NCI-H128 (cell line): ENCODE measurements around the gene FIBP.
A peak's percentile ranks its signal among the peaks of the same experiment; 100 is the strongest.
"Not testable (repeated sequence)": the region's sequence is repeated elsewhere in the genome, so short reads cannot be mapped to it uniquely, and the experiment has no call there.

Experiments used
- DNase-seq: peaks from one replicate; lab custom pipeline; 2025; ENCODE audit not compliant: unreplicated experiment; lab: John Stamatoyannopoulos, UW

Gene FIBP

GRCh38 chr11:65915101-65915820 lies 27.0 kb upstream of the FIBP start:
- DNase-seq: no peak

- DNase-seq: no peak
These were observed 24.6 kb upstream of the FIBP start for GRCh38 chr11:65912845-65913244.

DNA sequence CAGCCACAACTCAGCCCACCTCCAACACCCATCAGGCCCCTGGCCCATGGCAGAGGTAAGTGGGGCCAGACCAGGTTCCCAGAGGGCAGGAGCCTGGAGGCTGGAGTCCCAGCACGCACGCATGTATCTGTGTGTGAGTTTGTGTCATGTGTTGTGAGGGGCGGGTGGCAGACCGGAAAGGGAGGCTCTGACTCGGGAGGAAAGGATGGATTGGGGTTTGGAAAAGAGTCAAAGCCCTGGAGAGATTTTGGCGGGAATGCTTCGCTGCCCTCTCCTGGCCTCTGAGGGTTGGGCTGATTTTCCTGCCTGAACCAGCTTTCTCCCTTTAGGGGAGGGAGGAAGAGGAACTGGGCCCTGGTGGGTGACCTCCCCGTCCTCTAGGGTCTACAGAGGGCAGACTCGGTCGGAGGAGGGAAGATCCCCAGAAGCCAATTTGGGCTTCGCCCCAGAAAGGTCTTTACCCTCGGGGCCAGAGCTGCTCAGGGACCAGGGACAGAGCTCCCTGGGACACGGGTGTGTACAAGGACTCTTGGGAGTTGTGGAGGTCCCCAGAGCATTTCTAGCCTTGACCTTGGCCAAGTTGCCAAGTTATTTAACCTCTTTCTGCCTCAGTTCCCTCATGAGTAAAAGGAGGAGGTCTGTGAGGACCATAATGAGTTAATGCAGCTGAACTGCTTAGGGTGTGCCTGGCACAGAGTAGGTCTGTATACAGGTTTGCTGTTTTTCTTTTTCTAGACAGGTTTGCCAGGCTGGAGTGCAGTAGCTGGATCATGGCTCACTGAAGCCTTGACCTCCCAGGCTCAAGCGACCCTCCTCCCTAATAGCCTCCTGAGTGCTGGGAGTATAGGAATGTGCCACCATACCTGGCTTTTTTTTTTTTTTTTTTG lies 23.7 kb upstream of the FIBP start:
- peak; percentile 28 for DNase-seq

DNA sequence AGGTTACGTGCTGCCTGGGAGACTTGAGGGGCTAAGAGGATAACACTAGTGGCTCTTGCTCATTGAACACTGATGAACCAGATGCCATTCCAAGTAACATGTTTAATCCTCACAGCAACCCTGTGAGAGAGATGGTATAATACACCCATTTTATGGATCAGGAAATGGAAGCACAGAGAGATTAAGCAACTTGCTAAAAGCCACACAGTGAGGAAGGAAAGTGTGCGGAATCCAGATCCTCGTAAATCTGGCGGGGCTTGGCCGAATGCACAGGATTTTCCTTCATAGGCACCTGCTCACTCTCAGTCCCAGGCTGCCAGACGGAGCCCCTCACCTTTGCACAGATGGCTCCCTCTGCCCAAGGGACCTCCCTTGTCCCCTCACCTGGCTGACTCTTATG lies 19.6 kb upstream of the FIBP start:
- no peak for DNase-seq

- DNase-seq: no peak
These were observed 18.3 kb upstream of the FIBP start for GRCh38 chr11:65906602-65907001.

DNA sequence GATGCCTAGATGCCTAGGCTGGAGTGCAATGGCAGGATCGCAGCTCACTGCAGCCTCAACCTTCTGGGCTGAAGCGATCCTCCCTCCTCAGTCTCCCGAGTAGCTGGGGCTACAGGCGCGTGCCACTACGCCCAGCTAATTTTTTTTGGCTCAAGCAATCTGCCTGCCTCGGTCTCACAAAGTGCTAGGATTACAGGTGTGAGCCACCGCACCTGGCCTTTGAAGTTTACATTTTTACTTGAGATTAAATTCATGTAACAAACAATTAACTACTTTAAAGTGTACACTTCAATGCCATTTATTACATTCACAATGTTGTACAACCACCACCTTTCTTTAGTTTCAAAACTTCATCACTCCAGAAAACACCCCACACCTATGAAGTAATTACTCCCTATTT lies 15.4 kb upstream of the FIBP start:
- no peak for DNase-seq

- no peak for DNase-seq
These were observed 14.8 kb upstream of the FIBP start for GRCh38 chr11:65903068-65903481.

GRCh38 chr11:65900899-65901180 lies 12.6 kb upstream of the FIBP start:
- DNase-seq: no peak

DNA sequence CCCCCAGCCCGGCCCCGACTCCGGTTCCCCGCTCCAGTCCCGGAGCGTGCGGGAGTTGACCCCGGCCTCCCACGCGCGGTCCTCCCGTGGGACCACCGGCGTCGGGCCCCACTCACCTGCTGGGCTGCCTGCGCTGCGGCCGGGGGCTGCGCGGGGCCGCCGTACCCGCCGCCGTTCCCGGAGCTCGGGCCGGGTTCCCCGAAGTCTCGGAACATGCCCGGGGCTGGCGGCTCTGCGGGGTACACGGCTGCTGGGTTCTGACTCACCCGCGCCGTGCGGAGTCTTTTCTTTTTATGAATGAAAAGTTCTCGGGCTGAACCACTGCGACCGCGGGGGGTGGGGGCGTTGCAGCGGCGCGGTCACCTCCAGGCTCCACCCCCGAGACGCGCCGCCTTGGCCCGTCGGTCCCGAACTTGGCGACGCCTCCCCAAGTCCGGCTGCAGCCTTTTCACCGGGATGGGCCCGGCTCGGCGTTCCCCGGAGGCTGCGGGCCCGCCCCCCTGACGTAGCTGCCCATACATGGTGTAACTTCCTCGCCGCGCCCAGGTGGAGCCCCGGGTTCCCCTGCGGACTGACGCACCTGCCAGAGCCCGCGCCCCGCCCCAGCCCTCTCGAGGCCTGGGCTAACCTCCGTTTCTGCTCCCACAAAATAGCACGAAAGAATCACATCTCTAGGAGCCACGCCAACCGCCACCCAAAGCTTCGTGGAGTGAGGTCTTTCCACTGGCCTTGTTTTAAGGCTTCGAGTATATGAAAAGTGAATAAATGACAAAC lies 12.0 kb upstream of the FIBP start, which contains the start of gene FOSL1:
Gene FOSL1 (minus strand): TSS at position 264 of the 774 bp plus-strand sequence. CDS start 49 bp downstream, at position 215.
- DNase-seq: peak; percentile 59

GRCh38 chr11:65899356-65900124 lies 11.3 kb upstream of the FIBP start:
- no peak for DNase-seq

- DNase-seq: no peak
These were observed 10.5 kb upstream of the FIBP start for GRCh38 chr11:65898656-65899355.

DNA sequence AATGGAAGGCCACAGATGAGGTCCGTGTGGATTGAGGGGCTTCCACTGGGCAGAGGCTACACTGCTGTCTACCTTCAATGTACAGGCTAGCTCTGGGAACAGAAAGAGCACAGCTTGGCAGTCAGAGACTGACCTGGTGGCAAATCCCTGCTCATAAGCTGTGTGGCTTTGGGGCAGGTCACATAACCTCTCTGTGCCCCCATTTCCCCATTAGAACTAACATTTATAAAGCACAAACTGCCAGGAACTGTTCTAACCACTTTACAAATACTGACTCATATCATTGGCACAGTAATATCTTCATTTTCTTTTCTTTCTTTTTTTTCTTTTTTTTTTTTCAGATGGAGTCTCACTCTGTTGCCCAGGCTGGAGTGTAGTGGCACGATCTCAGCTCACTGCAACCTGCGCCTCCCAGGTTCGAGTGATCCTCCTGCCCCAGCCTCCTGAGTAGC lies 8.8 kb upstream of the FIBP start:
- DNase-seq: no peak

DNA sequence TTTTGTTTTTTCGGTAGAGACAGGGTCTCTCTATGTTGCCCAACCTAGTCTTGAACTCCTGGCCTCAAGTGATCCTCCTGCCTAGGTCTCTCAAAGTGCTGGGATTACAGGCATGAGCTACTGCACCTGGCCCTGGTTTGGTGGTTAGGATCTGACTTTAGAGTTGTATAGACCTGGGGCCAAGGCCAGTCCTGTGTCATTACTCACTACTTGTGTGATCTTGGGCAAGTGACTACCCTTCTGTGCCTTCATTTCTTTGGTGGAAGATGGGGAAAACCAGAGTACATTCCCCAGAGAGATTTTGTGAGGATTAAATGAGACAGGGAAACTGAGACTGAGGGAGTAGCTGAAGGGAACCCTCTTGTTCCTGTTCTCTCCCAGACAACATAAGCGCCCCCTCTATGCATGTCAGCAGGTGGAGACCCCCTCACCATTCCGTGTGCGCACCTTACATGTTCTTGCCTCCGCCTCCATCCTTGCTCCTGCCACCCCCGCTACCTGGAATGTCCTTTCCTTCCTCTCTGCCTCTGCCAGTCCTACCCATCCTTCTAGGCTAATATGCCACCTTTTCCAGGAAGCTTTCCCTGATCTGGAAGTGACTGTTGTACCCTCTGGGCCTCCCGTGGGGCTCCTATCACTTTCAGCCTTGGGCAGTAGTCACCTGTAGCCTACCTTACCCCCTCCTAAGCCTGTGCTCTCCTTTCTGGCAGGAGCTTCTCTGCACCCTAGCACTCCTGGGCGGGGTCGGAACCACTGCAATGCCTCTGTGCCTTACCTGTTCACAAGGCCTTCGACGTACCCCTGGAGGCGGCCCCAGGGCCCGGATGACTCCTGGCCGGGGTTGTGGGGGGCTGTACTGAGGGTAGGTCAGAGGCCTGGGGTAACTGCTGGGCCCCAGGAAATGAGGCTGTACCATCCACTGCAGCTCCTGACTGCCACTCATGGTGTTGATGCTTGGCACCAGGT lies 8.0 kb upstream of the FIBP start:
- no peak for DNase-seq

DNA sequence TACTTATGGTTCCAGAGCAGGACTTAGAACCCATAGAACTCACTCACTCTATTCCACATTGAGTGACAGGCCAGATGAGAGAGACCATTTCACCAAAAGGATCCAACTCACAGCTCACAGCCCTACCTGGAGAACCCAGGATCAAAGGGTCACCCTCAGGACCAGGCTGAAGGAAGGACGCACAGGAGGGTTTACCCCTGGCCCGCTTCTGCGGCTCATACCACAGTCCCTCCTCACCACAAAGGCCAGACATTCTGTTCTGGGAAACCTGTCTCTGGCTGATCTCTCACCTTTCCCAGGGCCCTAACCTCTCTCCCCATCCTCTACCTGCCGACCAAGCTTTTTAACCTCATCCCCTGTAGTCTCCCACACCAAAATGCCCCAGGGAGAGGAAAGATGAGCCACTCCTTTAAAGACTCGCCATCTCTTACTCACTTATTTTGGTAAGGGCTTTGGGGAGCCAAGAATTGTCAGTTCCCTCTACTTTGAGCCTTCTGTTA lies 7.3 kb upstream of the FIBP start:
- DNase-seq: no peak

- DNase-seq: no peak
These were observed 5.8 kb upstream of the FIBP start for GRCh38 chr11:65894034-65894591.

DNA sequence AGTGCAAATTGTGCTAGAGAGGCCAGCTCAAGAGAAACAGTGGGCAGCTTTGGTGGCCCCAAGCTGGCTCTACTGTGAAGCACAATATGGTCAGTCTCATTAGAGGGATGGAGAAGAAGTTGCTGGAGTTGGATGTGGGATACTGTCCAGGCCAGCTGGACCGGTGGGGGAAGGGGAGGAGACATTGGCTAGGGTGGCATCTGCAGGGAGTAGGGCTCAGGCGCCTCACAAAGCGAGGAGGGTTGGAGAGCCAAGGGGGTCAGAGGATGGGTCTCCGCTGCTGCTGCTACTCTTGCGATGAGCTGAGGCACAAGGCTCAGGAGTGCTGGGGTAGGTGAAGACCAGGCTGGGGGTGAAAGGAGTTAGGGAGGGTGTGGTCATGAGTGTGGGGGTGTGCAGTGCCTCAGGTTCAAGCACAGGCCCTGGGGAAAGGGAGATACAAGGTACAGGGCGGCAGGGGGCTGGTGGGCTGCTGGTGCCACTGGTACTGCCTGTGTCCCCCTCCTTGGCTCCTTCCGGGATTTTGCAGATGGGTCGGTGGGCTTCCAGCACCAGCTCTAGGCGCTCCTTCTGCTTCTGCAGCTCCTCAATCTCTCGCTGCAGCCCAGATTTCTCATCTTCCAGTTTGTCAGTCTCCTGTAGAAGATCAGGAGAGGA lies 4.5 kb upstream of the FIBP start:
- DNase-seq: no peak

DNA sequence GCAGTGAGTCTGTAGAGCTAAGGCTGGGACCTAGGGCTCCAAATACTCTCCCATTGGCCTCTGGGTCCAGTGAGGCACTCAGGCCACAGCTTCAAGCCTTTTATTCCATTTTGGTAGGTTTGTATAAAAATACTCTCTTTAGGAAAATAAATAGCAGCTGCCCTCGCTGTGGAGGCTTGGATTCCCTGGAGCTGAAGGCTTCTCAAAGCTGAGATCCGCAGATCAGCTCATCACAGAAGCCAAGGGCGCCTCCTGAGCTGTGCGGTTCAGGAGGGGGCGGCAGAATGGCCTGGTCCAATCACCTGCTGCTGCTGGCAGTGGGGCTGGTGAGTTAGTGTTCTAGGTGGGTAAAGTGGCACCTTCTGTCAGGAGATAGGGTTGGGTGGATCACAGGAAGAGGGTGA lies 3.9 kb upstream of the FIBP start:
- DNase-seq: not testable (repeated sequence)
